Activated gamma-delta T cell treated with anti-CD3 and anti-CD28 coated beads, Interleukin-2, amount 50 U/mL, for 16 hours (primary cell): ENCODE data around the gene APOL4.
"Not testable (repeated sequence)": the region's sequence is repeated elsewhere in the genome, so short reads cannot be mapped to it uniquely, and the experiment has no call there.

ENCODE experiments used
- DNase-seq: peaks from one replicate; pipeline ENCODE4 v3.0.0-alpha.2; 2020; ENCODE audit warnings: low read depth

The APOL4 gene, protein sequence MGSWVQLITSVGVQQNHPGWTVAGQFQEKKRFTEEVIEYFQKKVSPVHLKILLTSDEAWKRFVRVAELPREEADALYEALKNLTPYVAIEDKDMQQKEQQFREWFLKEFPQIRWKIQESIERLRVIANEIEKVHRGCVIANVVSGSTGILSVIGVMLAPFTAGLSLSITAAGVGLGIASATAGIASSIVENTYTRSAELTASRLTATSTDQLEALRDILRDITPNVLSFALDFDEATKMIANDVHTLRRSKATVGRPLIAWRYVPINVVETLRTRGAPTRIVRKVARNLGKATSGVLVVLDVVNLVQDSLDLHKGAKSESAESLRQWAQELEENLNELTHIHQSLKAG

DNA sequence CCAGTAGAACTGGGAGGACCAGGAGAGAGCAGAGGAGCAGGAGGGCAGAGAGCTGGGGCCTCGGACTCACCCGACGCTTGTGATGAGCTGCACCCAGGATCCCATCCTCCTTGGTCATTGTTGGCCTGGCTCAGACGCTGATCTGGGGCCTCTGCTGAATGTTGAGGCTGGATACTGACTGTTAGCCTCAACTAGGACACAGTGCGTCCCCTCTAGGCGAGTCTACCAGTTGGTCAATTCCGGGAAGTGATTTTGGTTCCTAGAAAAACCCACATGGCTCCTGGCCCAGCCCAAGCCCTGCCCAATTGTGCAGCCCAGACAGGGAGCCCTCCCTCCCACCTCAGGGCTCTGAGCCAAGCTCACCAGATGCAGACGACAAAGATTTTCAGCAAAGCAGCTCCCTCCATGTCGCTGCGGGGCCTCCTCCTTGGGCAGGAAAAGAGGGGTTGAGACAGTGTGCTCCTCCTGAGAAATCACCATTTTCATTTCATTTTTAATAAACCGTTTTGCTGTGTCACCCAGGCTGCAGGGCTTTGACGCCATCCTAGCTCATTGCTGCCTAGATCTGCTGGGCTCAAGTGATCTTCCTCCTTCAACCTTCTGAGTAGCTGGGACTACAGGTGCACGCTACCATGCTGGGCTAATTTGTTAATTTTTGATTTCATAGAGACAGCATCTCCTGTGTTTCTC, at the start of gene APOL4:
Gene APOL4 (minus strand): TSS at position 180 of the 690 bp plus-strand sequence. CDS start 75 bp downstream, at position 105.
- no peak for DNase-seq

DNA sequence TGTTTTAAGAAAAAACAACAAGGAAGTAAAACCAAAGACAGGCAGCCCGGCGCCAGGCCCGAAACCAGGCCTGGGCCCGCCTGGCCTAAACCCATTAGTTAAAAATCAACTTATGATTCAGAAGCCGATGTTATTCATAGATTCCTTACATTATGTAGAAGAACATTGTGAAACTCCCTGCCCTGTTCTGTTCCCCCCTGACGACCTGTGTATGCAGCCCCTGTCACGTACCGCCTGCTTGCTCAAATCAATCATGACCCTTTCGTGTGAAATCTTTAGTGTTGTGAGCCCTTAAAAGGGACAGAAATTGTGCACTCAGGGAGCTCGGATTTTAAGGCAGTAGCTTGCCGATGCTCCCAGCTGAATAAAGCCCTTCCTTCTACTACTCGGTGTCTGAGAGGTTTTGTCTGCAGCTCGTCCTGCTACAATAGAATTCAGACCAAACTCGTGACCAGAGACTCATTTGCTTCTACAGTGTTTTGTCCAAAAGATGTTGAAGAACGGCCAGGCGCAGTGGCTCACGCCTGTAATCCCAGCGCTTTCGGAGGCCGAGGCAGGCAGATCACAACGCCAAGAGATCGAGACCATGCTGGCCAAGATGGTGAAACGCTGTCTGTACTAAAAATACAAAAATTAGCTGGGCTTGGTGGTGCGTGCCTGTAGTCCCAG, 48.8 kb upstream of the APOL4 start:
- not testable (repeated sequence) for DNase-seq

DNA sequence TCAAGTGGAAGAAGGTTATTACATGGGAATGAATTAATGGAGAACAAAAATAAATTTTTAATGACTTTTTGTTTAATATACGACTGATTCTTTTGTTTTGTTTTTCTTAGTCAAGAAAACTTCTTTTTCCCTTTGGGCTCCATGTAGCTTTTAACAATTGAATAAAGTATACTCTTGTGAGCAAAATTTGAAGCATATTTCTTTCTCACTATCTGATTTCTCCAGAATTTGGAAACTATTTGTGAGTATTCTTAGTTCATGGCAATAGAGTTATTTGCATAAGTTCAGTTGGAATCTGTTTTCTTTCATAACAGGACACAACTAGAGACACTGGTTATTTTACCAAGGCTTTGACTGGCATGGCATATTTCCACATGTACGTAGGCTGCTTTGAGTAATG, 47.6 kb upstream of the APOL4 start:
- DNase-seq: no peak

DNA sequence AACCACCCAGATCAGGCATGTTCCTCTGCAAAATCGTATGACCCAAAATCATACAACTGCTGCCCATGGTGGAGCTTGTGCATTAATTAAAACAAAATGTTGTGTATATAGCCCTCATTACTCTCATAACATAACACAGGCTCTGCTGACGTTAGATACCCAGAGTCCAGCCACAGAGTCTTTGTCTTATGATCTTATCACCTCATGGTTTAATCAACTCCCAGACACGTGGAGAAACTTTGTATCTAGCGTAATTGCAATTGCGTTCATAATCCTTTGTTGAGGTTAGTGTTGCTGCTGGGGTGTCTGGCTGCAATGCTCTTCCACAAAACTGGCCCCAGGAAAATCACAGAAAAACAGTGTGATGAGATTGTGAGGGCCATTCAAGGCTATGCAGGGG, 46.3 kb upstream of the APOL4 start:
- DNase-seq: no peak

DNA sequence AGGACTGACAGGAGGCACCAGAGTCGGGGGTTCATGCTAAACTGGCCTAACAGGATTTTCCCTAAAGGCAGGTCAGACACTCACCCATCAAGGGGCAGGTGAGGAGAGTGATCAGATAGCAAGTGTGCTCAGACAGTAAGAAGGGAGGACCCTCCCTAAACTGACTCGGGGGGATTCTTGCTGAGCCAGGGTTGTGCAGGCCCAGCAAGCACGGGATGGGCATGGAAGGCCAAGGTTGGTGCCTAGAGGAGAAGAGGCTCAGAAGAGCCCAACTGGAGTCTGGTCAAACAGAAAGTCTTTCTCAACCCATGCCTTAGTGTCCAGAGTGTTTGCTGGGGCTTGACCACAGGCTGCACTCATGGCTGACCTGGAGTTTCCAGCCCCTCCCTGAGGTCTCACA, 45.1 kb upstream of the APOL4 start:
- no peak for DNase-seq

DNA sequence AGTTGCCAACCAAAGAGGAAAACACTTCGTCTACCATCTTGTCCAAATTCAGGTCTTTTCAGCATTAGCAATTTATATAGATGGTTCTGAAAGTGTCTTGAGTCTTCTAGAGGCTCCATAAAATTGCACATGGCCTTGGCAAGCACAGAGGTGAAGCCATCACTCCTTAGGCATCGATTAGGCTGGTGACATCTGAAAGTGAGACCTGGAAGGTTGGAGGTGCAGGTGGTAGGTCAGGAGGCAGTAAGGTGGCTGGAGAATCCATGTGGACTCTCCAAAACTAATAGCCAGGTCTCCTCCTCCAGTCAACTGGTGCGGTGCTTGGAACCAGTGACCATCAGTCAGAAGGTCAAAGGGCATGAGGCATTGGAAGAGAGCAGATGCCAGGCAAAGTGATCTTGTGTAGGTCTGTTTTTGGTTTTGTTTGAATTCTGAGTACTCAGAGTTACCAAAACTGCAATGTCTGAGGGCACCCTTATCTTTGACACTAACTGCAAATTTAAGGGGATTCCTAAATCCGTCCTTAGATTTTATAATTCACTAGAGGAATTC, 44.3 kb upstream of the APOL4 start:
- no peak for DNase-seq

DNA sequence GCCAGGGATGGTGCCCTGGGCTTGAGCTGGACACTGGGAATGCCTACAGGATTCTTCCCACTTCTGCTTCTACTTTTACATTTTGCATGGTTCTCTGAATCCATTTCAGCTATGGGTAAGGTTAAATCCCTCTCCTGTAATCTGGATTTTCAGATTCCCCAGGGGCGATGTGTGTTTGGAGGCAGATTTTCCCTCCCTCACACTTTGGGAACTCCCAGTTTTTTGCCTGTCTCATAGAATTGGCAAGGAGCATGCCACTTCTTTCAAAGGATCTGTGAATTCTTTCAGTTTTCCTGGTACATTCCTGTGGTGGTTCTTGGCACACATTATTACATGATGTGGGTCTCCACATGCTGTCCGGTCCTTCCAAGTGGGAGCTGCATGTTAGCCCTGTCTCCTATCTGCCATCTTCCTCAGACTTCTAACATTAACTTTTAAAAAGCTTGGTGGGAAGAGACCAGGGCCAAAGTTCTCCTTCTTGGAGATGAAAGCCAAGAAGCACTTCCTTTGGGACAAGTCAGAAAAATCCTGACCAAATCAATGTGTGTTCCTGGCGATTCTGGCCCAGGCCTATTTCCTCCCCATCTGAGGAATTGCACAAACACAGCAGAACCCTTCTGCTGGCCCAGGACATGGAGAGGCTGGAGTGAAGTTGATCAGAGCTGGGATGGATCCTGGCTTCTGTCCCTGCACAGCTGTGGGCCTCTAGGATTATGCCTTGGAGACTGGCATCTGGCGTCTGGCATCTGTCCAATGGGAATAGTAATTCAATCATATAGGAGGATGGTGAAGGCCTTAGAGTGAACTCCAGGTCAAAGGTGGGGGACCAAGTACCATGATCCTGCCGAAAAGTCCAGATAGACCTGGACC, 43.1 kb upstream of the APOL4 start:
- DNase-seq: no peak

DNA sequence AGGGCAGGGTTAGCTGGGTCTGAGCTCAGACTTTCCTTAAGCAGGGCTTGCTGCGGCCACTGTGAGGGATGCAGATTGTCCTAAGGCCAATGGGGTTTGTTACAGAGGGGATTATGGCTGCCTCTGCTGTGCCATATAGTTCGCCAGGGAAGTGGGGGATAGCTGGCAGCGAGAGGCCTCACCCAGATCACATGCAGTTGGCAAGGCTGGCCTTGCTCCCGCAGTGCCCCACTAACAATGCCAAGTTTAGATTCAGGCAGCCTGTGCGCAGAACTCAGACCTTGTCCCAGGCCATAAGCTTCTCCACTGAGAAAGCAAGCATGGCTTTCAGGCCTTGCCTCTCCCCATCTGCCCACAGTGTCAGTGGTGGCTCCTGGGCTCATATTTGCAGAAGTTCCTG, 42.4 kb upstream of the APOL4 start:
- no peak for DNase-seq

DNA sequence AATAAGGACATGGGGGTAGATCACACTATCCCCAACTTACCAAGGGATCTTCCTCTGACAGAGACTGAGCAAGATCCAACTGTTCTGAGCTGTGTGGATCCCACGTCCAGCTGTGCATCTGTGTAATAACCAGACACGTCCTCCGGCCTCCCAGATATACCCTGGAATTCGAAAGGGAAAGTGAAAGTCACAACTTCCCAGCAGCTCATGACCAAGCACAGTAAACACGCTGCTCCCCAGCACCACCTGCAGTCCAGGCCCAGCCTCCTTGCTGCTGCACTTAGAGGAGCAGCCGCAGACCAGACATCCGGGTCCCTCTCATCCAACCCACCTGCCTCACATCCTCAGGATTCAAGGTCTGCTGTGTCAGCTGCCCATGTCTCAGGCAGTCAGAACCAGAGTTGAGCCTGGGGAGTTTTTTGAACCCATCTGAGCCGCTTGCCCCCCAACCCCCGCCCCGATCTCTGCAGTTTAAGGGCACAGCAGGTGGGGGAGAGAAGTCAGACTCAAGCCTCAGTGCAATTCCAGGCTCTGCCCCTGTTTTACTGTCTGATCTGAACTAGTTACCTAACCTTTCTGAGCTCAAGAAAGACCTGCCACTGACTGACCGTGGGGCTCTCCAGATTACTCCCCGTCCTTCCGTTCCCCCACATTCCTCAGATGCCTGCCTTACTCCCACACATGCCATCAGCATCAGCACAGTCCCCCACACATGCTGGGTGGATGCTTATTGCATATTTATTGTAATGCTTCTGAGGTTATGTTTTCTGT, 38.0 kb upstream of the APOL4 start, which contains the start of gene APOL2:
Gene APOL2 (minus strand): TSS at position 127 of the 771 bp plus-strand sequence. CDS start 6,365 bp downstream, outside the sequence.
- peak; percentile 77 for DNase-seq

DNA sequence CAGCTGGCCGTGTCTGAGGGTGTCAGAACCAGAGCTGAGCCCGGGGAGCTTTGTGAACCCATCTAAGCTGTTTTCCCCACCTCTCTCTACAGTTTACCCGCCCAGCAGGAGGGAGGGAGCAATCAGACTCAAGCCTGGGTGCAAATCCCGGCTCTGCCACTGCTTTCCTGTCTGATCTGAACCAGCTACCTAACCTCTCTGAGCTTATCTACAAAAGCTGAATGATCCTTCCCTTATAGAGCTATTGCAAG, 37.5 kb upstream of the APOL4 start:
- no peak for DNase-seq

DNA sequence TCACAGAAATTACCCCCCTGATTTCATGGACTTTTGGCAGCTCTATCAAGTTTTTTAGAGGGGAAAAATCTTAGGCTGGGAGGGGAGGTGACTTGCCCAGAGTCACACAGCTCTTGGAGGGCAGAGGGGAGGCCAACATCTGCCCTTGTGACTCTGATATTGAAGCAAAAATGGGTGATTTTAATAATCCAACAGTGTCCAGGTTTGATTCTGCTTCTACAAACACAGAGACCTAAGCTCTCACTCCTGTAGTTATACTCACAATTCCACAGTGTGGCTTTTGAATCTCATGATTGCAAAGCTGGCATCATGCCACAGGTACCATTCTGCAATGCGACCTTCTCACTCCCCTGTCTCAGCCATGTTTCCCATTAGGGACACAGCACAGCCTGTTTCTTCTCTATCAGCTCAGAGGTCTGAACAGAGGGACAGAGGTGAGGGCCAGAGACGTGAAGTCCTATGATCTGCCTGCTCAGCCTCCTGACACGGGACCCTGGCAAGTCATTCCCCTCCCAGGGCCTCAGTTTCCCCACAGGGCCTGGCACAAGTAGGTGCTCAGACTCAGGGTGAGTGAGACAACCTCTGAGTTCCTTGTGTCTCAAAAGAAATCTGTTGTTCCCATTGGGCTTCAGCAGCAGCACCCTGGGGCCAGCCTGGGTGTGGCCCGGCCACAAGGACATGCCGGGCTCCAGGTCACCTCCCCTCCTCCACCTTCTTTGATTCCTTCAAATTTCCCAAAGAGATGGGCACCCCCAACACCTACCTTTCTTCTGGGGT, 37.0 kb upstream of the APOL4 start:
- DNase-seq: no peak

DNA sequence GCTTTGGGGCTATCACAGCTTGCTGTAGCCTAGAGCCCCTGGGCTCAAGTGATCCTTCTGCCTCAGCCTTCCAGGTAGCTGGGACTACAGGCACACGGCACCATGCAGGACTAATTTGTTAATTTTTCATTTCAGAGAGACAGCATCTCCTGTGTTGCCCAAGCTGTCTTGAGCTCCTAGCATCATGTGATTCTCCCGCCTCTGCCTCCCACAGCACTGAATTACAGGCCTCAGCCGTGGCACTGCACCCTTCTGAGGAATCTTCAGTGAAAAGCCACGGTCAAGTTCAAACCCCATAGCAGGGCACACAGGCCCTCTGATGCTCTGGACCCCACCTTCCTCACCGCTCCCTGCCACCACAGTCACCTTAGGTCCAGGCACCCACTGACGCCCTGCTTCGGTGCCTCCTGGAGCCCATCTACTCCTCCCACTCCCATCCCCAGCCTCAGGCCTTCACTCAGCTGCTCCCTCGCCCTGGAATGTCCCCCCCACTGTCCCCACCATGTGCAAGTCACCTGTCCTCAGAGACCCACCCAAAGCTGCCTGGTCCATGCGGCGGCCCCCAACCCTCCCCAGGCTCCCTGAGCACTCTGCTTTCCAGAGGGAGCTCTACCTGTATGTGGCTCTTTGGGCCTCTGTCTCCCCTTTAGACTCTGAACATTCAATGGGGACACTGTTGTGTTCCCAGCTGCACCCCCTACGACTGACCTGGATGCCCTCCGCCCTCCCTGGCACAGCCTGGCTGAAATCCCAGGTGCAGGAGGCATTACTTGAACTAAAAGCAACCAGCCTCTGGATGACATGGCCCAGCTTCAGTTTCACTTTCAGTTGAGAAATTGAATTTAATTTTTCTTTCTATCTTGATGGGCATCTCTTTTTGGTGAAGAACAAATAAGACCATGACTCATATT, 36.1 kb upstream of the APOL4 start:
- DNase-seq: no peak

DNA sequence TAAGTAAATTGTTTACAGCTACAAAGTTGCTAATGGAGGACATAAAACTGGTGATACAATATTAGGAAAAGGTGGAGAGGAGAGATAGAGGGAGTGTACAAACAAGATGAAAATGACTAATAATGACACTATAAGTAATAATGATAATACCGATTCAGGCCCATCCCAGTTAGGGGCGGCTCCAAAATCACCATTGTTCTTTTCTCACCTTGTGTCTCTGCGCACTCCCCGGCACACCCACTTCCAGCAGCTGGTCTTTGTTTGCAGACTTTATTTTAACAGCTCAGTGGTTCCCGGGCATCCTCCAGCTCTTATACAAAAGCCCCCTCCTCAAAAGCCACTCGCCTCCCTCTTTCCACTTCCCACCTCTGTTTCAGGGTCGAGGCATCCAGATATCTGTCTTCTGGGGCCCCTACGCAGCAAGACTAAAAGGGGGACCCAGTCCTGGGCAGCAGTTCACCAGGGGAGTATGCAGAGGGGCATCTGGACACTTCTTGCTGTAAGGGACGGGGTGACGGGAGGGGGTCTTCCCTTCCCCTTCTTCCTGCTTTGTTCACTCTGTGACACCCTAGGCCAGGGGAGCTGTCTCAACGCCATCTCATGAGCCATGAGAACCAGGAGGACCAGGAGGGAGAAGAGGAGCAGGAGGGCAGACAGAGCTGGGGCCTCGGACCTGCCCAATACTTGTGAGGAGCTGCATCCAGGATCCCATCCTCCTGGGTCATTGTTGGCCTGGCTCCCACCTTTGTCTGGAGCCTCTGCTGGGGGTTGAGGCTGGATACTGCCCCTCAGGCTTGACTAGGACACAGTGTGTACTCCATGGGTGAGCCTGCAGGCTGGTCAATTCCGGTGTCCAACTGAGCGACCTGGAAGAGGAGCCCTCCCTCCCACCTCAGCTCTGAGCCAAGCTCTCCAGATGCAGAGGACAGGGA, 35.0 kb upstream of the APOL4 start:
- no peak for DNase-seq

DNA sequence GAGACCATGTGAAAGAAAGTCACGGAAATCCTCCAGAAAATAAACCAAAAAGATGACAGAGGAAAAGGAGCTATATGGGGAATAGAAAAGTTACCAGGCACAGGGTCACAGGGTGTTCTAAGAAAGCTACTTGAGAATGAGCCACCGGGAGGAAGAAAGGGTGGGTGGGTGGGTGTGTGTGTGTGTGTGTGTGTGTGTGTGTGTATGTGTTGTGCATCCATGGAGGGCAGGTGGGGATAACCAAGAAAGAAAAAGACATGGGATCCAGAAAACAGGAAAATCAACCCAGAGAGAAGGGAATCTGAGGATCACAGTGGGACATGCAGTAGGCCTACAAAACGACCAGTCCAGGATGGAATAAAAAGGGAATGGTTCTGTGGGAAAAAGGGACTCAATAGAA, 34.0 kb upstream of the APOL4 start:
- DNase-seq: no peak

DNA sequence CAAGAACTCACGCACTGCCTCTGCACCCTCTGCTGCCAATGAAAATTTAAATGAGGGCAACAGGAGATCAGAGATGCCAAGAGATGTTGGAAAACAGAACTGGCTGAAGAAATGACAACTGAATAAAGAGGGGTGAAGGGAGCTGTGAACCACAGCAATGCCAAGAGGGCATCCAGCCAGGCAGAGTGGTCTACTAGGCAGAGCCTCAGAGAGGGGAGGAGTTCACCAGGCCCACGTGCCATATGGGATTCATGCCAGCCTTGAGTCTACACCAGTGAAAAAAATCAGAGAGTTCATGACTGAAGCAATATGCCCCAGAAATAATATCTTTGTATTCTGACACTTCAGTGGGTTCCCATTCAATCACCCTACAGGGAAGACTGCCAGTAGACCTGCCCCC, 33.3 kb upstream of the APOL4 start:
- no peak for DNase-seq

DNA sequence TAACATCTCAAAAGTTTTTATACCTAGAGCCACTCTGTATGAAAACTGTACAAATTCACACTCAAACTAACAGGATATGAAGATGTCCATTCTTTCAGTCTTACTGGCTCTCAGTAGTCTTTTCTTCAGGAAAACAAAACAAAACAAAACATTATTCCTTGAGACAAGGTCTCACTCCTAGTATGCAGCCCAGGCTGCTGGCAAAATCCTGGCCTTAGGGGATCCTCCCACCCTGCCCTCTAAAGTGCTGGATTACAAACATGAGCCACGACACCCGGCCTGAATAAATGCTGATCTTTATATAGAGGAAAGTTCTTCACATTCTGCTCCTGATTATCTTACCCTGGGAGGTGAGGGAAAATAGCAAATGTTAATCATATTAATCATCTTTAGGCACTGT, 32.6 kb upstream of the APOL4 start:
- DNase-seq: no peak

DNA sequence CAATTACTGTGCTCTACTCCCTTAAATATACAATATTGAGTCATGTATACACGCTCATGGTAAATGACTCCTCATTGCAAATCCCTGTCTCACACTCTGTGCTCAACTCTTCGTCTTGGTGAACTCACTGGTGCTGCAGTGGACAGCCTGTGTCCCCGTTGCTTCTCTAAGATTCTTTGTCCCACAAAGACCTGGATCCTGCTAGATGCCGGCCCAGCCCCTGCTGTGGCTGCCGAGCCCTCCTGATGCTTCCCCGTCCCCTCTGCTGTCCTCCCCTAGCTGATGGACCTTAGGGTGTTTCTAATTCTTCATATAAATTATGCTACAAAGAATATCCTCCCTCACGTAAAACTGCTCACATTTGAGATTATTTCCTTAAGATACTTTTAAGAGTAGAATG, 32.2 kb upstream of the APOL4 start:
- no peak for DNase-seq

DNA sequence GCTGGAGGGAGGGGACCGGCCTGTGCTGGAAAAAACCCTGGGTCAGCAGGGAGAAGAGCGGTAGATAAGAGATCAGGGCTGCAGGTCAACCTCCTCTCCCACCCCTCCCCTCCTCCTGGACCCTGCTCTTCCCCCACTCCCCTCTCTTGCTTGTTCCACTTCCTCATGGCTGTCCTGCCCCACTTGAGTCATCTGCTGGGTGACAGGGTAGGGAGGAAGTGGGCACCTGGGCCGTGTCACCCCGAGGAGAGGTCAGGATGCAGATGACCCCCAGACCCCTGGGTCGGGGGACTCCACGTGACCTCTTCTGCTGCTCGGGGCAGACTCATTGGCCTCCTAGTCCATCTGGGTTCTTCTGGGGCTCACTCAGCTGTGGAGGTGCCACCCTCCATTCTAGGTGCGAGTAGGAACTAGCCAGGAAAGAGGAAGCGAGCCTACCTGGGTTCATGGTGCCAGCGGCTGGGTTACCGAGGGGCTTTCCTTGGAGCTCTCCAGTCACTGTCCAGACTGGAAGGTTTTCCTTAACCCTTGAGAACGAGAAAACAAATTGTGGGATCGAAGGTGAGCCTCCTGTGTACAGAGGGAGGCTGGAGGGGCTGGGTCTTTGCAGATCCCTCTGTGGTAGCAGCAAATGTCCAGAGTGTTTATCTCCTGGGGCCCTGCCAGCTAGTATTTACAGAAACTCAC, 31.2 kb upstream of the APOL4 start:
- no peak for DNase-seq
